GM10266 (cell line): Measurements from ENCODE around the gene SAE1.

Source experiments
- DNase-seq: peaks from one replicate; pipeline ENCODE4 v3.0.0; 2012; ENCODE audit errors: extremely low spot score
- CTCF ChIP-seq: IDR thresholded peaks from 2 replicates; pipeline ENCODE4 v1.5.1; 2012; ENCODE audit warnings: mild to moderate bottlenecking, low read depth; ENCODE audit not compliant: control insufficient read depth, insufficient read depth; ENCODE audit errors: missing control alignments

The SAE1 gene

GRCh38 chr19:47112166-47112996 is 18.3 kb upstream of the SAE1 start:
- TF ChIP-seq CTCF: no peak
- peak; percentile 69 for DNase-seq

GRCh38 chr19:47112997-47113849 is 17.4 kb upstream of the SAE1 start, which contains the start of gene ZC3H4:
Gene ZC3H4, minus strand, starts transcription at chr19:47113776. Its CDS starts 1,192 bp downstream, at chr19:47112584.
- DNase-seq: peak; percentile 97
- TF ChIP-seq CTCF: no peak

GRCh38 chr19:47113850-47114651 is 16.6 kb upstream of the SAE1 start:
- TF ChIP-seq CTCF: no peak
- no peak for DNase-seq

GRCh38 chr19:47120470-47121067 is 10.1 kb upstream of the SAE1 start:
- no peak for DNase-seq
- TF ChIP-seq CTCF: no peak

GRCh38 chr19:47122359-47123335 is 8.0 kb upstream of the SAE1 start:
- no peak for TF ChIP-seq CTCF
- DNase-seq: no peak

- DNase-seq: no peak
- no peak for TF ChIP-seq CTCF
Observed at GRCh38 chr19:47123406-47123805, 7.2 kb upstream of the SAE1 start.
